Measurements from ENCODE around the gene COQ2.
"Not testable (repeated sequence)": the region's sequence is repeated elsewhere in the genome, so short reads cannot be mapped to it uniquely, and the experiment has no call there.

The COQ2 gene

GRCh38 chr4:83284193-83285054 is at the start of gene COQ2:
TSS of gene COQ2 (minus strand) at chr4:83284798. CDS start at chr4:83284764, 34 bp downstream.
- ATAC-seq, result peak; percentile 93

- ATAC-seq, result no peak
Observed at GRCh38 chr4:83331956-83332355, 47.4 kb upstream of the COQ2 start.

GRCh38 chr4:83329521-83330110 is 45.0 kb upstream of the COQ2 start:
- ATAC-seq, result no peak

GRCh38 chr4:83328521-83329187 is 44.1 kb upstream of the COQ2 start:
- no peak for ATAC-seq

- no peak for ATAC-seq
Observed at GRCh38 chr4:83326546-83326945, 41.9 kb upstream of the COQ2 start.

GRCh38 chr4:83325306-83325705 is 40.7 kb upstream of the COQ2 start:
- ATAC-seq, result not testable (repeated sequence)

GRCh38 chr4:83323136-83323535 is 38.5 kb upstream of the COQ2 start:
- no peak for ATAC-seq

- peak in 1 of 2 donors; percentile 21 for ATAC-seq
Observed at GRCh38 chr4:83320548-83320947, 36.0 kb upstream of the COQ2 start.

GRCh38 chr4:83318666-83319065 is 34.1 kb upstream of the COQ2 start:
- no peak for ATAC-seq

- ATAC-seq, result no peak
Observed at GRCh38 chr4:83317671-83318070, 33.1 kb upstream of the COQ2 start.

GRCh38 chr4:83316459-83317165 is 32.0 kb upstream of the COQ2 start:
- no peak for ATAC-seq

GRCh38 chr4:83315341-83315870 is 30.8 kb upstream of the COQ2 start:
- ATAC-seq, result no peak

GRCh38 chr4:83308672-83309071 is 24.1 kb upstream of the COQ2 start:
- ATAC-seq, result no peak

- ATAC-seq, result no peak
Observed at GRCh38 chr4:83307920-83308319, 23.3 kb upstream of the COQ2 start.

- ATAC-seq, result no peak
Observed at GRCh38 chr4:83305187-83305586, 20.6 kb upstream of the COQ2 start.

GRCh38 chr4:83297548-83298260 is 13.1 kb upstream of the COQ2 start:
- no peak for ATAC-seq

GRCh38 chr4:83293305-83294046 is 8.9 kb upstream of the COQ2 start:
- no peak for ATAC-seq

- ATAC-seq, result not testable (repeated sequence)
Observed at GRCh38 chr4:83290059-83290774, 5.6 kb upstream of the COQ2 start.

- ATAC-seq, result not testable (repeated sequence)
Observed at GRCh38 chr4:83288381-83288780, 3.8 kb upstream of the COQ2 start.

- ATAC-seq, result no peak
Observed at GRCh38 chr4:83285055-83285407, 433 bp upstream of the COQ2 start.

GRCh38 chr4:83283181-83283580 is 1.4 kb downstream of the COQ2 start:
- no peak for ATAC-seq
